ENCODE data around the gene CCM2. TPM values are rescaled to one million over a fixed set of nuclear protein-coding genes. Genes with fewer than 3 reads are reported as not detected.

CCM2 gene
- total RNA-seq, 2 donors from 2014 or later = 30.0 to 83.6 TPM

GRCh38 chr7:44977959-44978335 is 22.1 kb upstream of the CCM2 start:
- no peaks in the 10 kb centered on the region for H3K4me1 ChIP-seq (replicated peaks)
- H3K27ac ChIP-seq = no peak overlapping the region
- no peaks in the 10 kb centered on the region for H3K9me3 ChIP-seq
- intact Hi-C loops (cut with DNase I) = no loop called here
- WGBS = 58% methylated on average over 6 of the region's 6 CpGs
- TF ChIP-seq POLR2AphosphoS5 (IDR thresholded peaks at IDR 0.05) (no peak), POLR2A (IDR thresholded peaks at IDR 0.05) (no peak), CTCF (IDR thresholded peaks at IDR 0.05) (no peak)
- no peak for DNase-seq (ENCODE audit: low spot score)
- no peaks in the 10 kb centered on the region for H3K27me3 ChIP-seq (replicated peaks; ENCODE audit: insufficient read depth)
- peaks cover 0 to 4% of the 10 kb centered on the region in 2 donors for H3K36me3 ChIP-seq
- H3K4me3 ChIP-seq = no peak overlapping the region

GRCh38 chr7:44978511-44979366 is 21.3 kb upstream of the CCM2 start, which contains the start of gene MYO1G:
TSS of gene MYO1G (minus strand) at chr7:44979015. CDS start at chr7:44978961, 54 bp downstream.
- Histone ChIP-seq H3K27me3 (replicated peaks; ENCODE audit: insufficient read depth) (no peaks in the 10 kb centered on the region), H3K27ac (no peak within 1 kb of the TSS), H3K4me1 (replicated peaks) (no peaks in the 10 kb centered on the region), H3K4me3 (no peak within 1 kb of the TSS), H3K9me3 (no peaks in the 10 kb centered on the region), H3K36me3 (peaks cover 5 to 9% of the 10 kb centered on the region in 2 donors)
- no peak for TF ChIP-seq POLR2AphosphoS5 (IDR thresholded peaks at IDR 0.05)
- no peak for TF ChIP-seq CTCF (IDR thresholded peaks at IDR 0.05)
- no peak for TF ChIP-seq POLR2A (IDR thresholded peaks at IDR 0.05)
- DNase-seq (ENCODE audit: low spot score) = no peak
- 82% methylated on average over 24 of the region's 24 CpGs for WGBS
- intact Hi-C loops (cut with DNase I) = no loop called here

GRCh38 chr7:44979481-44980392 is 20.3 kb upstream of the CCM2 start:
- no peak for DNase-seq (ENCODE audit: low spot score)
- intact Hi-C loops (cut with DNase I) = loop anchor here (5.0 to 10.0 kb wide), 2 partner anchors 133 to 375 kb away; partner anchors contain the start of genes OGDH and TBRG4
- H3K9me3 ChIP-seq = no peaks in the 10 kb centered on the region
- 60% methylated on average over 8 of the region's 8 CpGs for WGBS
- H3K27me3 ChIP-seq (replicated peaks; ENCODE audit: insufficient read depth) = no peaks in the 10 kb centered on the region
- TF ChIP-seq POLR2A (IDR thresholded peaks at IDR 0.05) (no peak), CTCF (IDR thresholded peaks at IDR 0.05) (no peak), POLR2AphosphoS5 (IDR thresholded peaks at IDR 0.05) (no peak)
- H3K27ac ChIP-seq = no peak overlapping the region
- H3K4me1 ChIP-seq (replicated peaks) = no peaks in the 10 kb centered on the region
- H3K36me3 ChIP-seq = peaks cover 9 to 12% of the 10 kb centered on the region in 2 donors
- no peak overlapping the region for H3K4me3 ChIP-seq

DNA sequence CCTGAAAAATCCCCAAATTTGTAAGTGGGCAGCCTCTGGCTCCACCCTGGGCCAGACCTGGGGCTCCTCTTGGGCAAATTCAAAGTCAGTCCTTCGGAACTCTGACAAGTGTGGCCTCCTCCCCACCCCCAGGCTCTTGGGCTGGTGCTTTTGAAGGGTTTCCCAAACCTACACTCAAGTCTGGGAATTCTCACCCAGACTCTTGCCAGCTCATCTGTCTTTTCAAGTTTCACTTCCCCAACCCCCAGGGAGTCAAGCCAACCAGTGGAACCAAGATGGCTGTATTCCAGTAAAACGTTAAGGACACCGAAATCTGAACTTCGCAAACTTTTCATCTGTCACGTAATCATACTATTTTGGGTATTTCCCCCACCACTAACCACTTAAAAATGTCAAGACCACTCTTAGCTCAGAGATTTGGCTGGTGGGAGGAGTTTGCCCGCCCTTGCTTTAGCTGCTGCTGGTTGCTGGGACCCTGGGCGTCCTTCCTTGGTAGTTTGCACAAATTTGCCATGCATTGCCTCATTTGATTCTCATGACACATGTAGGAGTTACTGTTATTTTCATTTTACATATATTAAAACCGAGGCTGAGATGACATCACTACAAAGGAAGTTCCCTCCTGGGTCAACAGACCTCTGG is 19.5 kb upstream of the CCM2 start:
- no peak for DNase-seq (ENCODE audit: low spot score)
- H3K4me1 ChIP-seq (replicated peaks) = no peaks in the 10 kb centered on the region
- no peak overlapping the region for H3K4me3 ChIP-seq
- peaks cover 9 to 12% of the 10 kb centered on the region in 2 donors for H3K36me3 ChIP-seq
- intact Hi-C loops (cut with DNase I) = loop anchor here (5.0 to 10.0 kb wide), 2 partner anchors 132 to 376 kb away; partner anchors contain the start of genes OGDH and TBRG4
- TF ChIP-seq CTCF (IDR thresholded peaks at IDR 0.05) = no peak
- no peak for TF ChIP-seq POLR2A (IDR thresholded peaks at IDR 0.05)
- TF ChIP-seq POLR2AphosphoS5 (IDR thresholded peaks at IDR 0.05) = no peak
- H3K9me3 ChIP-seq = no peaks in the 10 kb centered on the region
- no peak overlapping the region for H3K27ac ChIP-seq
- WGBS = 50% methylated on average over 8 of the region's 8 CpGs
- H3K27me3 ChIP-seq (replicated peaks; ENCODE audit: insufficient read depth) = no peaks in the 10 kb centered on the region

All from prostate gland (tissue), 2 donors.